AG09319 (cell line): ENCODE measurements around the gene FNDC10.
"Not testable (repeated sequence)": the region's sequence is repeated elsewhere in the genome, so short reads cannot be mapped to it uniquely, and the experiment has no call there.

Experiments
- DNase-seq: peaks from one replicate; pipeline ENCODE4 v3.0.0-alpha.2; 2010; ENCODE audit warnings: low read depth; ENCODE audit errors: extremely low read depth
- CTCF ChIP-seq: IDR thresholded peaks from 2 replicates; pipeline ENCODE4 v1.5.1; 2011; ENCODE audit warnings: low read depth, mild to moderate bottlenecking, inconsistent platforms, low read length, moderate library complexity

The FNDC10 gene

GRCh38 chr1:1600861-1601563 lies 1.1 kb upstream of the FNDC10 start:
- DNase-seq: no peak
- TF ChIP-seq CTCF: no peak

GRCh38 chr1:1599030-1599934 lies 653 bp downstream of the FNDC10 start:
- no peak for TF ChIP-seq CTCF
- DNase-seq: no peak

GRCh38 chr1:1598720-1599029 lies 1.3 kb downstream of the FNDC10 start:
- no peak for TF ChIP-seq CTCF
- no peak for DNase-seq

GRCh38 chr1:1598051-1598719 lies 1.8 kb downstream of the FNDC10 start:
- TF ChIP-seq CTCF: no peak

GRCh38 chr1:1597275-1597930 lies 2.5 kb downstream of the FNDC10 start:
- no peak for DNase-seq
- TF ChIP-seq CTCF: peak; percentile 19

More at GRCh38 chr1:1598051-1598719, 1.8 kb downstream of the FNDC10 start:
- no peak for DNase-seq

GRCh38 chr1:1596493-1597274 lies 3.3 kb downstream of the FNDC10 start:
- DNase-seq: no peak
- TF ChIP-seq CTCF: no peak

GRCh38 chr1:1595341-1595740 lies 4.6 kb downstream of the FNDC10 start:
- DNase-seq: not testable (repeated sequence)
